HEK293 (cell line): ENCODE data around the gene WDR75.

Experiments used
- KLF1 ChIP-seq: fragments of 450-650 bp; formaldehyde crosslinking; IDR thresholded peaks from 2 replicates; pipeline ENCODE4 v1.5.1; 2016; ENCODE audit warnings: missing biosample characterization, missing genetic modification characterization
- MEIS1 ChIP-seq: sonication (generic); formaldehyde crosslinking; IDR thresholded peaks from 2 replicates; pipeline ENCODE4 v1.8.1; 2022; ENCODE audit warnings: missing genetic modification reagents, mild to moderate bottlenecking, borderline replicate concordance
- OVOL3 ChIP-seq: fragments of 450-650 bp; formaldehyde crosslinking; IDR thresholded peaks from 2 replicates; pipeline ENCODE4 v1.5.1; 2016; ENCODE audit warnings: missing biosample characterization, missing genetic modification characterization
- PRDM6 ChIP-seq: fragments of 450-650 bp; formaldehyde crosslinking; IDR thresholded peaks from 2 replicates; pipeline ENCODE4 v1.5.1; 2017; ENCODE audit warnings: missing biosample characterization, missing genetic modification characterization
- ZNF169 ChIP-seq: fragments of 450-650 bp; formaldehyde crosslinking; IDR thresholded peaks from 2 replicates; pipeline ENCODE4 v1.5.1; 2016; ENCODE audit warnings: missing biosample characterization, missing genetic modification characterization
- ZNF274 ChIP-seq, 2 experiments: fragments of 200-500 bp in 1 of 2; fragments of 450-650 bp in 1 of 2; sonication (Bioruptor generic) in 1 of 2; formaldehyde crosslinking in 1 of 2; IDR thresholded peaks; 2 replicates each; pipeline versions ENCODE4 v1.5.1 to v1.6.1; 2014 to 2016; ENCODE audit warnings: borderline replicate concordance in 1 of 2, inconsistent platforms in 1 of 2, low read length in 1 of 2, missing biosample characterization in 1 of 2, missing genetic modification characterization in 1 of 2
- ZNF302 ChIP-seq: fragments of 450-650 bp; formaldehyde crosslinking; IDR thresholded peaks from 2 replicates; pipeline ENCODE4 v1.5.1; 2016; ENCODE audit warnings: missing biosample characterization, missing genetic modification characterization, low read depth
- ZNF518A ChIP-seq: fragments of 450-650 bp; formaldehyde crosslinking; conservative IDR thresholded peaks from 2 replicates; pipeline ENCODE4 v1.5.1; 2016; ENCODE audit warnings: low read depth, missing biosample characterization, missing genetic modification characterization
- ZNF658 ChIP-seq: fragments of 450-650 bp; formaldehyde crosslinking; IDR thresholded peaks from 2 replicates; pipeline ENCODE4; 2016; ENCODE audit warnings: missing biosample characterization, missing genetic modification characterization
- TF ChIP-seq, protein P1 (sequence below): fragments of 450-650 bp; formaldehyde crosslinking; IDR thresholded peaks from 2 replicates; pipeline ENCODE4 v1.5.1; 2016; ENCODE audit warnings: missing biosample characterization, missing genetic modification characterization
- TF ChIP-seq, protein P2 (sequence below): fragments of 450-650 bp; formaldehyde crosslinking; IDR thresholded peaks from 2 replicates; pipeline ENCODE4 v1.5.1; 2016; ENCODE audit warnings: missing biosample characterization, missing genetic modification characterization
- TF ChIP-seq, protein P3 (sequence below): fragments of 450-650 bp; formaldehyde crosslinking; IDR thresholded peaks from 2 replicates; pipeline ENCODE4 v1.5.1; 2016; ENCODE audit warnings: missing biosample characterization, missing genetic modification characterization

- no peak for TF ChIP-seq MEIS1
- TF ChIP-seq, protein P1, sequence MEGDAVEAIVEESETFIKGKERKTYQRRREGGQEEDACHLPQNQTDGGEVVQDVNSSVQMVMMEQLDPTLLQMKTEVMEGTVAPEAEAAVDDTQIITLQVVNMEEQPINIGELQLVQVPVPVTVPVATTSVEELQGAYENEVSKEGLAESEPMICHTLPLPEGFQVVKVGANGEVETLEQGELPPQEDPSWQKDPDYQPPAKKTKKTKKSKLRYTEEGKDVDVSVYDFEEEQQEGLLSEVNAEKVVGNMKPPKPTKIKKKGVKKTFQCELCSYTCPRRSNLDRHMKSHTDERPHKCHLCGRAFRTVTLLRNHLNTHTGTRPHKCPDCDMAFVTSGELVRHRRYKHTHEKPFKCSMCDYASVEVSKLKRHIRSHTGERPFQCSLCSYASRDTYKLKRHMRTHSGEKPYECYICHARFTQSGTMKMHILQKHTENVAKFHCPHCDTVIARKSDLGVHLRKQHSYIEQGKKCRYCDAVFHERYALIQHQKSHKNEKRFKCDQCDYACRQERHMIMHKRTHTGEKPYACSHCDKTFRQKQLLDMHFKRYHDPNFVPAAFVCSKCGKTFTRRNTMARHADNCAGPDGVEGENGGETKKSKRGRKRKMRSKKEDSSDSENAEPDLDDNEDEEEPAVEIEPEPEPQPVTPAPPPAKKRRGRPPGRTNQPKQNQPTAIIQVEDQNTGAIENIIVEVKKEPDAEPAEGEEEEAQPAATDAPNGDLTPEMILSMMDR = no peak
- no peak for TF ChIP-seq KLF1
- no peak for TF ChIP-seq OVOL3
- TF ChIP-seq PRDM6 (tag by site-specific recombination) = no peak
- TF ChIP-seq, protein P2, sequence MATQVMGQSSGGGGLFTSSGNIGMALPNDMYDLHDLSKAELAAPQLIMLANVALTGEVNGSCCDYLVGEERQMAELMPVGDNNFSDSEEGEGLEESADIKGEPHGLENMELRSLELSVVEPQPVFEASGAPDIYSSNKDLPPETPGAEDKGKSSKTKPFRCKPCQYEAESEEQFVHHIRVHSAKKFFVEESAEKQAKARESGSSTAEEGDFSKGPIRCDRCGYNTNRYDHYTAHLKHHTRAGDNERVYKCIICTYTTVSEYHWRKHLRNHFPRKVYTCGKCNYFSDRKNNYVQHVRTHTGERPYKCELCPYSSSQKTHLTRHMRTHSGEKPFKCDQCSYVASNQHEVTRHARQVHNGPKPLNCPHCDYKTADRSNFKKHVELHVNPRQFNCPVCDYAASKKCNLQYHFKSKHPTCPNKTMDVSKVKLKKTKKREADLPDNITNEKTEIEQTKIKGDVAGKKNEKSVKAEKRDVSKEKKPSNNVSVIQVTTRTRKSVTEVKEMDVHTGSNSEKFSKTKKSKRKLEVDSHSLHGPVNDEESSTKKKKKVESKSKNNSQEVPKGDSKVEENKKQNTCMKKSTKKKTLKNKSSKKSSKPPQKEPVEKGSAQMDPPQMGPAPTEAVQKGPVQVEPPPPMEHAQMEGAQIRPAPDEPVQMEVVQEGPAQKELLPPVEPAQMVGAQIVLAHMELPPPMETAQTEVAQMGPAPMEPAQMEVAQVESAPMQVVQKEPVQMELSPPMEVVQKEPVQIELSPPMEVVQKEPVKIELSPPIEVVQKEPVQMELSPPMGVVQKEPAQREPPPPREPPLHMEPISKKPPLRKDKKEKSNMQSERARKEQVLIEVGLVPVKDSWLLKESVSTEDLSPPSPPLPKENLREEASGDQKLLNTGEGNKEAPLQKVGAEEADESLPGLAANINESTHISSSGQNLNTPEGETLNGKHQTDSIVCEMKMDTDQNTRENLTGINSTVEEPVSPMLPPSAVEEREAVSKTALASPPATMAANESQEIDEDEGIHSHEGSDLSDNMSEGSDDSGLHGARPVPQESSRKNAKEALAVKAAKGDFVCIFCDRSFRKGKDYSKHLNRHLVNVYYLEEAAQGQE (tag by site-specific recombination) = no peak
- TF ChIP-seq ZNF169 (tag by site-specific recombination) = no peak
- TF ChIP-seq ZNF658 = no peak
- TF ChIP-seq, protein P3, sequence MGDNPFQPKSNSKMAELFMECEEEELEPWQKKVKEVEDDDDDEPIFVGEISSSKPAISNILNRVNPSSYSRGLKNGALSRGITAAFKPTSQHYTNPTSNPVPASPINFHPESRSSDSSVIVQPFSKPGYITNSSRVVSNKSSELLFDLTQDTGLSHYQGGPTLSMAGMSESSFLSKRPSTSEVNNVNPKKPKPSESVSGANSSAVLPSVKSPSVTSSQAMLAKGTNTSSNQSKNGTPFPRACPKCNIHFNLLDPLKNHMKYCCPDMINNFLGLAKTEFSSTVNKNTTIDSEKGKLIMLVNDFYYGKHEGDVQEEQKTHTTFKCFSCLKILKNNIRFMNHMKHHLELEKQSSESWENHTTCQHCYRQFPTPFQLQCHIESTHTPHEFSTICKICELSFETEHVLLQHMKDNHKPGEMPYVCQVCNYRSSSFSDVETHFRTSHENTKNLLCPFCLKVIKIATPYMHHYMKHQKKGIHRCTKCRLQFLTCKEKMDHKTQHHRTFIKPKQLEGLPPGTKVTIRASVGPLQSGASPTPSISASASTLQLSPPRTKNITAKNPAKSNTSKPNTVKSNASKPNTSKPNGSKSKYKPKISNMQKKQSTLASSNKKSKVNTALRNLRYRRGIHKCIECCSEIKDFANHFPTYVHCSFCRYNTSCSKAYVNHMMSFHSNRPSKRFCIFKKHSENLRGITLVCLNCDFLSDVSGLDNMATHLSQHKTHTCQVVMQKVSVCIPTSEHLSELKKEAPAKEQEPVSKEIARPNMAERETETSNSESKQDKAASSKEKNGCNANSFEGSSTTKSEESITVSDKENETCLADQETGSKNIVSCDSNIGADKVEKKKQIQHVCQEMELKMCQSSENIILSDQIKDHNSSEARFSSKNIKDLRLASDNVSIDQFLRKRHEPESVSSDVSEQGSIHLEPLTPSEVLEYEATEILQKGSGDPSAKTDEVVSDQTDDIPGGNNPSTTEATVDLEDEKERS (tag by site-specific recombination) = no peak
- no peak for TF ChIP-seq ZNF302
- no peak for TF ChIP-seq ZNF518A (tag by site-specific recombination)
- TF ChIP-seq ZNF274 (IDR thresholded peaks at IDR 0.05; ENCODE audit: low read length) = no peak
- no peak for TF ChIP-seq ZNF274 (tag by site-specific recombination; IDR thresholded peaks at IDR 0.05; ENCODE audit: borderline replicate concordance)
These were observed 75.3 kb downstream of the WDR75 start for GRCh38 chr2:189516546-189516945.
